Stimulated activated CD4-positive, alpha-beta T cell treated with anti-CD3 and anti-CD28 coated beads, Interleukin-1b, Interleukin-23, amount 100 ng/mL, for 48 hours (primary cell): ENCODE measurements around the gene TTC4.
A peak's percentile ranks its signal among the peaks of the same experiment; 100 is the strongest.
"Not testable (repeated sequence)": the region's sequence is repeated elsewhere in the genome, so short reads cannot be mapped to it uniquely, and the experiment has no call there.

ENCODE experiments used
- DNase-seq: peaks from one replicate; pipeline ENCODE4 v3.0.0-alpha.2; 2020

TTC4 gene

GRCh38 chr1:54751426-54751825 lies 35.8 kb downstream of the TTC4 start:
- DNase-seq: no peak

- no peak for DNase-seq
Observed at GRCh38 chr1:54754045-54754444, 38.4 kb downstream of the TTC4 start.

GRCh38 chr1:54754486-54755285 lies 39.0 kb downstream of the TTC4 start:
- DNase-seq: no peak

GRCh38 chr1:54757833-54758232 lies 42.2 kb downstream of the TTC4 start:
- no peak for DNase-seq

GRCh38 chr1:54758678-54759348 lies 43.2 kb downstream of the TTC4 start:
- DNase-seq: no peak

GRCh38 chr1:54763816-54764132 lies 48.1 kb downstream of the TTC4 start:
- DNase-seq: no peak

GRCh38 chr1:54764133-54764921 lies 48.7 kb downstream of the TTC4 start, which contains the start of gene PARS2:
Gene PARS2, minus strand, starts transcription at chr1:54764523. Its CDS starts 5,362 bp downstream, at chr1:54759161.
- DNase-seq: peak; percentile 96

GRCh38 chr1:54764922-54765561 lies 49.4 kb downstream of the TTC4 start:
- no peak for DNase-seq

GRCh38 chr1:54766726-54767125 lies 51.1 kb downstream of the TTC4 start:
- no peak for DNase-seq

GRCh38 chr1:54767526-54767925 lies 51.9 kb downstream of the TTC4 start:
- DNase-seq: no peak

GRCh38 chr1:54768093-54768492 lies 52.4 kb downstream of the TTC4 start:
- DNase-seq: no peak

GRCh38 chr1:54772951-54773350 lies 57.3 kb downstream of the TTC4 start:
- no peak for DNase-seq

GRCh38 chr1:54774820-54775498 lies 59.3 kb downstream of the TTC4 start:
- no peak for DNase-seq

- DNase-seq: not testable (repeated sequence)
Observed at GRCh38 chr1:54775828-54776721, 60.4 kb downstream of the TTC4 start.

- DNase-seq: no peak
Observed at GRCh38 chr1:54777011-54777410, 61.4 kb downstream of the TTC4 start.

GRCh38 chr1:54777431-54777830 lies 61.8 kb downstream of the TTC4 start:
- DNase-seq: no peak

- no peak for DNase-seq
Observed at GRCh38 chr1:54781023-54781723, 65.5 kb downstream of the TTC4 start.

- DNase-seq: no peak
Observed at GRCh38 chr1:54782156-54782555, 66.5 kb downstream of the TTC4 start.

GRCh38 chr1:54782588-54782987 lies 66.9 kb downstream of the TTC4 start:
- no peak for DNase-seq

GRCh38 chr1:54784066-54784465 lies 68.4 kb downstream of the TTC4 start:
- no peak for DNase-seq

GRCh38 chr1:54786778-54787177 lies 71.1 kb downstream of the TTC4 start:
- DNase-seq: no peak
